Measurements from ENCODE around the gene TMEFF2. TPM values are rescaled to one million over a fixed set of nuclear protein-coding genes. Genes with fewer than 3 reads are reported as not detected.

The TMEFF2 gene
- total and polyA plus RNA-seq, 2 donors (not counting 1 experiment from before 2014, with no cell fraction given): not detected

GRCh38 chr2:192236136-192236535 lies 41.4 kb upstream of the TMEFF2 start:
- H3K4me1 Mint-ChIP-seq: no peaks in the 10 kb centered on the region
- no peak overlapping the region for H3K4me2 ChIP-seq (replicated peaks; ENCODE audit: low read depth, low read length, poor library complexity, severe bottlenecking)
- no peaks in the 10 kb centered on the region for H3K9me3 Mint-ChIP-seq (ENCODE audit: insufficient read depth)
- ATAC-seq (ENCODE audit: low read depth) (no peak), DNase-seq (no peak)
- CTCF ChIA-PET: no interaction called here
- H3K36me3 ChIP-seq (replicated peaks in 1 of 2; ENCODE audit: control extremely low read depth in 1 of 2, control insufficient read depth in 1 of 2, extremely low read depth in 1 of 2, insufficient read depth in 2 of 2, low read length in 1 of 2): no peaks in the 10 kb centered on the region
- H4K20me1 ChIP-seq (ENCODE audit: control insufficient read depth, insufficient read depth, low read length, poor library complexity, severe bottlenecking): no peaks in the 10 kb centered on the region
- no peak overlapping the region for H3K4me3 ChIP-seq (ENCODE audit: control extremely low read depth in 1 of 5, extremely low read depth in 1 of 5, insufficient read depth in 1 of 5, low read depth in 2 of 5, low read length in 4 of 5)
- TF ChIP-seq CTCF (IDR thresholded peaks at IDR 0.05) (no peak), EZH2 (IDR thresholded peaks at IDR 0.05; ENCODE audit: borderline replicate concordance, insufficient read depth, low read depth, low read length, poor library complexity, severe bottlenecking) (no peak)
- no peak overlapping the region for H3K4me3 Mint-ChIP-seq
- no peaks in the 10 kb centered on the region for H3K27me3 Mint-ChIP-seq
- H3K4me1 ChIP-seq (ENCODE audit: control insufficient read depth in 2 of 2, insufficient read depth in 2 of 2, low read length in 2 of 2): no peaks in the 10 kb centered on the region
- no peak overlapping the region for H3K27ac Mint-ChIP-seq
- intact Hi-C loops (cut with micrococcal nuclease): no loop called here
- POLR2A ChIA-PET: no interaction called here
- no CpG with 5 or more reads among the region's 4 CpGs for WGBS (ENCODE audit: insufficient coverage)
- no peaks in the 10 kb centered on the region for H3K27me3 ChIP-seq (replicated peaks in 1 of 4; ENCODE audit: control extremely low read depth in 1 of 4, control insufficient read depth in 3 of 4, insufficient read depth in 4 of 4, low read length in 3 of 4)
- H3K9me3 ChIP-seq (ENCODE audit: control extremely low read depth in 1 of 3, control insufficient read depth in 2 of 3, insufficient read depth in 1 of 3, low read length in 2 of 3): peaks cover 0 to 1% (median 0%) of the 10 kb centered on the region in 3 donors
- no peak overlapping the region for H3K9ac ChIP-seq (ENCODE audit: low read length)
- no peaks in the 10 kb centered on the region for H3K79me2 ChIP-seq (ENCODE audit: control insufficient read depth, insufficient read depth, low read length)
- no peak overlapping the region for H2AFZ ChIP-seq (ENCODE audit: insufficient read depth, low read depth, low read length, poor library complexity, severe bottlenecking)
- no peak overlapping the region for H3K27ac ChIP-seq (ENCODE audit: low read length in 2 of 2)

- H2AFZ ChIP-seq (ENCODE audit: insufficient read depth, low read depth, low read length, poor library complexity, severe bottlenecking): no peak overlapping the region
- no peak for DNase-seq
- H3K9me3 ChIP-seq (ENCODE audit: control extremely low read depth in 1 of 3, control insufficient read depth in 2 of 3, insufficient read depth in 1 of 3, low read length in 2 of 3): peaks cover 0 to 1% (median 0%) of the 10 kb centered on the region in 3 donors
- no peak overlapping the region for H3K4me2 ChIP-seq (replicated peaks; ENCODE audit: low read depth, low read length, poor library complexity, severe bottlenecking)
- H3K79me2 ChIP-seq (ENCODE audit: control insufficient read depth, insufficient read depth, low read length): no peaks in the 10 kb centered on the region
- intact Hi-C loops (cut with micrococcal nuclease): no loop called here
- CTCF ChIA-PET: no interaction called here
- Mint-ChIP-seq H3K27me3 (no peaks in the 10 kb centered on the region), H3K27ac (no peak overlapping the region), H3K9me3 (ENCODE audit: insufficient read depth) (no peaks in the 10 kb centered on the region), H3K4me3 (no peak overlapping the region), H3K4me1 (no peaks in the 10 kb centered on the region)
- no peak overlapping the region for H3K9ac ChIP-seq (ENCODE audit: low read length)
- no peaks in the 10 kb centered on the region for H4K20me1 ChIP-seq (ENCODE audit: control insufficient read depth, insufficient read depth, low read length, poor library complexity, severe bottlenecking)
- no peak overlapping the region for H3K4me3 ChIP-seq (ENCODE audit: control extremely low read depth in 1 of 5, extremely low read depth in 1 of 5, insufficient read depth in 1 of 5, low read depth in 2 of 5, low read length in 4 of 5)
- no peaks in the 10 kb centered on the region for H3K36me3 ChIP-seq (replicated peaks in 1 of 2; ENCODE audit: control extremely low read depth in 1 of 2, control insufficient read depth in 1 of 2, extremely low read depth in 1 of 2, insufficient read depth in 2 of 2, low read length in 1 of 2)
- TF ChIP-seq EZH2 (IDR thresholded peaks at IDR 0.05; ENCODE audit: borderline replicate concordance, insufficient read depth, low read depth, low read length, poor library complexity, severe bottlenecking) (no peak), CTCF (IDR thresholded peaks at IDR 0.05) (no peak)
- ATAC-seq (ENCODE audit: low read depth): no peak
- no peak overlapping the region for H3K27ac ChIP-seq (ENCODE audit: low read length in 2 of 2)
- H3K27me3 ChIP-seq (replicated peaks in 1 of 4; ENCODE audit: control extremely low read depth in 1 of 4, control insufficient read depth in 3 of 4, insufficient read depth in 4 of 4, low read length in 3 of 4): no peaks in the 10 kb centered on the region
- H3K4me1 ChIP-seq (ENCODE audit: control insufficient read depth in 2 of 2, insufficient read depth in 2 of 2, low read length in 2 of 2): no peaks in the 10 kb centered on the region
- POLR2A ChIA-PET: no interaction called here
- WGBS (ENCODE audit: insufficient coverage): 86% methylated on average over 1 of the region's 6 CpGs
Observed at GRCh38 chr2:192230889-192231453, 36.2 kb upstream of the TMEFF2 start.

Measured in B cell (primary cell).